VCaP (cell line): ENCODE measurements around the gene FAM184B.

ENCODE experiments used
- H3K27ac ChIP-seq: fragments of 450-650 bp; 2 replicates; pipeline ENCODE4 v1.5.1; 2017
- TF ChIP-seq, protein P1 (sequence below): fragments of 450-650 bp; conservative IDR thresholded peaks from 2 replicates; pipeline ENCODE4 v1.5.1; 2017; ENCODE audit warnings: mild to moderate bottlenecking, moderate library complexity

FAM184B gene

DNA sequence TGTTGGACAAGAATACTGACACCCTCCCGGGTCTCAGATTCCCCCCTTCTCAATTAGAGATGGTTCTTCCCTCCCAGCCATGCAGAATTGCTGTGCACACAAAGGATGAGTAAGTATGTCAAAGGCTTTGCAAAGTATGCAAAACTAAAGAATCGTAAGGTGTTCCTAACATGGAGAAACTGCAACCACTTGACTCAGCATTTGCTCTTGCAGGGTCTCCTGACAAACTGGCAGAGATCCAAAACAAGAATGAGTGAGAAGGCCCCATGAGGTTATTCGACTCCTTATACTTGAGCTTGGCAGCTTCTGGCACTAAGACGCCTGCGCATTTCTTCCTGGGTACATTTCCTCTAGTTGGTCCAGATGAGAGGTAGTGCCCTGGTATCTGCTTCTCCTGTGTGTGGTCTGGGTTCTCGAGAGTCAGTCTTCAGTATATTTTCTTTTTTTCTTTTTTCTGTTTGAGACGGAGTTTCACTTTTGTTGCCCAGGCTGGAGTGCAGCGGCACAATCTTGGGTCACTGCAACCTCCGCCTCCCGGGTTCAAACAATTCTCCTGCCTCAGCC is 8.2 kb downstream of the FAM184B start:
- H3K27ac ChIP-seq = no peak overlapping the region

DNA sequence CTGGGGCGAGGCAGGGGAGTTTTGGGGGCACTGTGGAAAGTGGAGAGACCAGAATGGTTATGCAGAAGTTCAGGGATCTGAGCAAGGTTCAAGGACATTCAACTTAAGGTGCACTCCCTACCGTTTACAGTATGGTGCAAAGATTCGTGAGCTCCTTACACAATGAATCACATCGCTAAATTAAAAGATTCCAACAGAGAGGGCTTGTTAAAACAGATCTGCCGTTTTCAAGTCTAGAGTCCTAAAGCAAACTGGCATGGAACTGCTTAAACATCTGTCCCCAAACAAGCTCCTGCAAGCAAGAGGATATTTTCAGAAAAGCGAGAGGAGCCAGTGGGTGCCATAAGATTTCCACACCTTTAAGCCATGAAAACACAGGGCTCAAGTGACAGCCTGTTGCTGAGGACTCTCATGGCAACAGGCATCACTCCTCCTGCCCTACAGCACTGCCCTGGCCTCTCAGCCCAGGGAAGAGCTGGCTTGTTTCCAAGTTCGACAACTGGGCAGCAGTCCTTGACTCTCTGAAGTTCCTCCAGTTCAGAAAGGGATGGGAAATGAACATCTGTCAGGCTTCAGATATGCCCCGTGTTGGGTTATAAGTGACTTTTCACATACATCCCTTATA is 10.0 kb downstream of the FAM184B start:
- no peak overlapping the region for H3K27ac ChIP-seq
- TF ChIP-seq, protein P1, sequence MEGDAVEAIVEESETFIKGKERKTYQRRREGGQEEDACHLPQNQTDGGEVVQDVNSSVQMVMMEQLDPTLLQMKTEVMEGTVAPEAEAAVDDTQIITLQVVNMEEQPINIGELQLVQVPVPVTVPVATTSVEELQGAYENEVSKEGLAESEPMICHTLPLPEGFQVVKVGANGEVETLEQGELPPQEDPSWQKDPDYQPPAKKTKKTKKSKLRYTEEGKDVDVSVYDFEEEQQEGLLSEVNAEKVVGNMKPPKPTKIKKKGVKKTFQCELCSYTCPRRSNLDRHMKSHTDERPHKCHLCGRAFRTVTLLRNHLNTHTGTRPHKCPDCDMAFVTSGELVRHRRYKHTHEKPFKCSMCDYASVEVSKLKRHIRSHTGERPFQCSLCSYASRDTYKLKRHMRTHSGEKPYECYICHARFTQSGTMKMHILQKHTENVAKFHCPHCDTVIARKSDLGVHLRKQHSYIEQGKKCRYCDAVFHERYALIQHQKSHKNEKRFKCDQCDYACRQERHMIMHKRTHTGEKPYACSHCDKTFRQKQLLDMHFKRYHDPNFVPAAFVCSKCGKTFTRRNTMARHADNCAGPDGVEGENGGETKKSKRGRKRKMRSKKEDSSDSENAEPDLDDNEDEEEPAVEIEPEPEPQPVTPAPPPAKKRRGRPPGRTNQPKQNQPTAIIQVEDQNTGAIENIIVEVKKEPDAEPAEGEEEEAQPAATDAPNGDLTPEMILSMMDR = no peak

More for the DNA sequence above, 8.2 kb downstream of the FAM184B start:
- TF ChIP-seq, protein P1 = no peak

DNA sequence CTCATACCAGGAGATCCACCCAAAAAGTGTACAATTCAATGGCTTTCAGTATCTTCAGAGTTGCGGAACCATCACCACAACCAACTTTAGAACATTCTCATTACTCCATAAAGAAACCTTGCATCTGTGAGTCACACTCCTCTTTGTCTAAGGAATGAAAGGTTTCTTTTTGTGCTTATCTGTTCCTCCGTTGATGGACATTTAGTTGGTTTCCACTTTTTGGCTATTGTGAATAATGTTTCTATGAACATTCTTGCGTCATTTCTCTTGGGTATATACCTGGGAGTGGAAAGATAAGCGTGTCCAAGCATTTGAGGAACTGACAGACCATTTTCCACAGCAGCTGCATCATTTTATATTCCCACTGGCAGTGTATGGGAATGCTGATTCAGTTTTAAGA is 10.6 kb downstream of the FAM184B start:
- no peak overlapping the region for H3K27ac ChIP-seq
- TF ChIP-seq, protein P1 = no peak

DNA sequence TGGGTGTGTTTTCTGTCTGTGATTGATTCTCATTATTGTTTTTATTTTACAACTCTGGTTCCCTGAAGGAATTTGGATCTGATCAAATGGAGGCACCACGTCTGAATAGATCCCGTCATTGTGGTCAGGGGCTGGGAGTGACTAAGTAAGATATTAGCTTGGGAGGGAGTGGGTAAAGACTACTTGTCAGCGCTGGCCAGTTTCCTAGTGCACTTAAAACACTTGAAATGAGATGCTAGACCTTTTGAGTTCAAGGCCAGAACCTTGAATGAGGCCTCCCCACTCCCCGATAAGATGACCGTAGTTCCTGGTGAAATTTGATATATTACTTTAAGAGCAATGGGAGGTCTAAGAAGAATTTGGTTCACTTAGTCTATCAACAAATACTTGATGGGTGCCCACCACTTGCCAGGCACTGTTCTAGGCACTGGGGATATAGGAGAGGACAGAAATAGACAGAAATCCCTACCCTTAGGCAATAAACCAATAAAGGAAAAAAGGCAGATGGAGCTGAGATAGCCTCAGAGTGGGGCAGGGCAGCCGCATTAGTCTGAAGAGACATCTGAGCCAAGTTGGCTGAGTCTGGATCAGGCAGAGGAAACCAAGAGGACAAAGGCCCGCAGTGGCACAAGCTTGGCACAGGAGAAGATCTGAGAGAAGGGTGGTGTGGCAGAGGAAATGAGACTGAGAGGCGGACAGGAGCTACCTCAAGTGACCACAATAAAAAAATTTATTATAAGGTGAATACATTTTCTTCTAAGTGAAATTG is 11.8 kb downstream of the FAM184B start:
- TF ChIP-seq, protein P1 = no peak
- H3K27ac ChIP-seq = no peak overlapping the region

DNA sequence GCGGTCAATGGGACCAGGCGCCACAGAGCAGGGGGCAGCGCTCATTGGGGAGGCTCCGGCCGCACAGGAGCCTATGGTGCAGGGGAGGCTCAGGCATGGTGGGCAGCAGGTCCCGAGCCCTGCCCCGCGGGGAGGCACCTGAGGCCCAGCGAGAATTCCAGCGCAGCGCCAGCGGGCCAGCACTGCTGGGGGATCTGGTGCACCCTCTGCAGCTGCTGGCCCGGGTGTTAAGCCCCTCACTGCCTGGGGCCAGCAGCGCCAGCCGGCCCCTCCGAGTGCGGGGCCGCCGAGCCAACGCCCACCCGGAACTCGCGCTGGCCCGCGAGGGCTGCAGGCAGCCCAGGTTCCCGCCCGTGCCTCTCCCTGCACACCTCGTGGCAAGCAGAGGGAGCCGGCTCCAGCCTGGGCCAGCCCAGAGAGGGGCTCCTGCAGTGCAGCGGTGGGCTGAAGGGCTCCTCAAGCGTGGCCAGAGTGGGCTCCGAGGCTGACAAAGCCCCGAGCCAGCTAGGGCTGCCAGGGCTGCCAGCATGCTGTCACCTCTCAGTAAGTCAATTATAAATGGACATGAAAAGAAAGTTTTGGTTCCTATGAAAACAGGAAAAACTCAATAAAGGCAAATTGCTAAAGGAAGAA is 14.5 kb downstream of the FAM184B start:
- H3K27ac ChIP-seq = no peak overlapping the region
- TF ChIP-seq, protein P1 = no peak

DNA sequence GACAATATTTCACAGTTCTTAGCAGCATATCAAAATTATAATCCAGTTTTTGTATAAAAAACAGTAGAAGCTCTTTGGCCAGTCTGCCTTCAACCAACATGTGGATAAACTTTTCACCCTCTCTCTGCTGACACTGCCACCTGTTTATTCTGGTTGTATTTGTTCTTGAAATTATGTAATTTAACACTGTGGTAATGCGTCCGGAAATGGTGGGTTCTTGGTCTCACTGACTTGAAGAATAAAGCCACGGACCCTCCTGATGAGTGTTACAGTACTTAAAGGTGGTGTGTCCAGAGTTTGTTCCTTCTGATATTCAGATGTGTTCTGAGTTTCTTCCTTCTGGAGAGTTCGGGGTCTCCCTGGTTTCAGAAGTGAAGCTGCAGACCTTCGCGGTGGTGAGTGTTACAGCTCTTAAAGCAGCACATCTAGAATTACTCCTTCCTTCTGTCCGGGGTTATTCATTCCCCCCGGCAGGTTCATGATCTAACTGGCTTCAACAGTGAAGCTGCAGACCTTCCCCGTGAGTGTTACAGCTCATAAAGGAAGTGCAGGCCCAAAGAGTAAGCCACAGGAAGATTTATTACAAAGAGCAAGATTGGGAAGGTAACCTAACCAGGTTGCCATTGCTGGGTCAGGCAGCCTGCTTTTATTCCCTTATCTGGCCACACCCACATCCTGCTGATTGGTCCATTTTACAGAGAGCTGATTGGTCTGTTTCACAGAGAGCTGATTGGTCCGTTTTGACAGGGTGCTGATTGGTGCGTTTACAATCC is 15.7 kb downstream of the FAM184B start:
- TF ChIP-seq, protein P1 = no peak
- H3K27ac ChIP-seq = no peak overlapping the region

DNA sequence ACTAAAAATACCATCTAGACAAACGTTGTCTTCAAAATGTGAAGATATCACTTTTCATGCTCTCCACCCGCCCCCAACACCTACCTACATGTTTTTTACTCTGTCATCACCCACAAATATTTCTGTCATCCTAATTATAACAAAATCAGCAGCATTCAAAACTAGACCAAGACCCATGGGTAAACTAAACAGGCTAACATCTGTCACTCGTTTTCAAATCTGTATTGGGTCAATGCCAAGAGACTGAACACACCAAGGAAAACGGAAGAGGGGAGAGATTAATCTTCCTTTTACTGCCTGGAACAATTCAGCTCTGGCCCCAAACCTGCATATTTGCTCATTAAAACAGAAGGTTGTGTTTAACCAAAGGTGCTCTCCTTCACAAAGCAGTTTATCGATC is 17.5 kb downstream of the FAM184B start:
- TF ChIP-seq, protein P1 = no peak

More for the DNA sequence above, 17.5 kb downstream of the FAM184B start:
- H3K27ac ChIP-seq = no peak overlapping the region
